Mucosa of descending colon (tissue), 3 donors: ENCODE results near the gene ZNF790. TPM values are rescaled to one million over a fixed set of nuclear protein-coding genes. Genes with fewer than 3 reads are reported as not detected.

Experiments
- ATAC-seq: fragments of 200-7000 bp; cut with Tn5 transposase; one replicate; pipeline ENCODE4 v1.9.1; 2020; ENCODE audit warnings: mild to moderate bottlenecking, moderate library complexity
- DNase-seq, 3 donors: peaks; one replicate each; pipeline ENCODE4 v3.0.0-alpha.2; 2020
- H3K36me3 ChIP-seq: fragments of 200-600 bp; one replicate; pipeline ENCODE4 v1.8.0; 2021; ENCODE audit warnings: low read depth, mild to moderate bottlenecking
- H3K4me1 ChIP-seq: fragments of 200-600 bp; one replicate; pipeline ENCODE4 v1.8.0; 2021; ENCODE audit warnings: low read depth, mild to moderate bottlenecking
- H3K4me3 ChIP-seq: fragments of 200-600 bp; one replicate; pipeline ENCODE4 v1.8.0; 2021; ENCODE audit warnings: mild to moderate bottlenecking
- H3K9me3 ChIP-seq: fragments of 200-600 bp; one replicate; pipeline ENCODE4 v1.8.0; 2021; ENCODE audit warnings: mild to moderate bottlenecking
- CTCF ChIP-seq: fragments of 200-600 bp; IDR thresholded peaks from one replicate; pipeline ENCODE4 v1.8.0; 2022; ENCODE audit warnings: antibody characterized with exemption, mild to moderate bottlenecking
- intact Hi-C, 2 donors: fragments of 100-400 bp; cut with DNase I in 1 of 2; cut with micrococcal nuclease in 1 of 2; formaldehyde crosslinking; loops; one replicate each; pipeline versions ENCODE4 v1.11.0 to v1.11.1; 2022; cut with DNase I, micrococcal nuclease
- long read RNA-seq, 2 donors: library from polyadenylated mRNA; unstranded; transcript quantifications; one replicate each; pipeline ENCODE4 v2.0.0, GENCODE V29; 2019 to 2021
- total RNA-seq, 3 donors: library from RNA; stranded (reverse); fragmentation: NEBNext Ultra II Directional in 2 of 3; extraction: Animal tissue kit (Norgen Biotek cat#: 25700) in 2 of 3; gene quantifications; one replicate each; pipeline versions ENCODE4 v1.2.1 to v1.2.4, GENCODE V29; 2021 to 2023
- donor health status: DM: no; HTN: no; CAD: no; lungs with moderate emphysema.
- donor health status: DM: no; HTN: no; CAD: no.
- donor health status: DM: no; HTN: yes; CAD: no.

Gene ZNF790
- total RNA-seq: 1 to 10 TPM; 3.4 to 8.8 (median 4.9) TPM
- long read RNA-seq, donor 1, partial matches to known transcripts: 0 of 6 reads
- long read RNA-seq, donor 1, other reads (novel, unspliced or antisense): 2 of 6 reads
- long read RNA-seq, donor 2, partial matches to known transcripts: 0 of 1 reads
- long read RNA-seq, donor 2, other reads (novel, unspliced or antisense): 0 of 1 reads

DNA sequence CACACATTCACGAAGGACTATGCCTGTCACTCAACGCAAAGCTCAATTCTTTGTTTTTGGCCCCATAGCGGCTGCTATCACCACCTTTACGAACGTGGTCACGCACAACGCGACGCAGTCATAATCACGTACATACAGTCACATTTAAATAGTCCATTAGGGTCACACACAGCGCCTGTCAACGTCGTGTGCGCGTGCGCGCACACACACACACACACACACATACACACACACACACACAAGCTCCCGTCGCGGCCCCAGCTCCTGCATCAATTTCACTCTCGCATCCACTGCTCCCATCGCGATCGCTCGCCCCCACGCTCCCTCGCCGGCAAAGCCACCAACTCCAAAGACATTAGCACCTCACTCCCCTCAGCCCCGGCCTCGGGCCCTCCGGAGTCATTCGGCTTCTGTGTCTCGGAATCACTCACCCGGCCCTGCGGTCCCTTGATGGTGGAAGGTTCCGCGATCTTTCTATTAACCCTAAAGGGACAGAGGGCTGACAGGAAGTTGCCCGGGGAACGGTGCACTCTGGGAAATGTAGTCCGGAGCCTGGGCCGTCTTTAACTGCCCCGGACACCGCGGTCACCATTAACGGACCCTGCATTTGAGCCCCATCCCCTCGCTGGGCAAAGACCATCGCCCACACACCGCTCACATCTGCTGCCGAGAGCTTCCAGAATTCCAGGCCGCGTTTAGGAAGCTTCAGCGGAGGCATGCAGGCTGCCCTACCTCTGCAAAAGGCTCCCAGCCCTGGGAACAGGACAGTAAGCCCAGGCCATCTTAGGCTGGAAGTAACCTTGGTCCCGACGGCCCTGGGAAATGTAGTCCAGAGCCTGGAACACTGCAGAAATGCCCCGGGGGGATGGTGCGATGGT, at the start of gene ZNF790:
Gene ZNF790, minus strand, starts transcription at position 482 of the 878 bp plus-strand sequence. CDS start 12,768 bp downstream, outside the sequence.
- H3K4me1 ChIP-seq: no peaks in the 10 kb centered on the region
- DNase-seq (peak; percentile 88 to 94 (median 88)), ATAC-seq (peak; percentile 99)
- peak within 1 kb of the TSS; percentile 40 for H3K4me3 ChIP-seq
- peaks cover 35% of the 10 kb centered on the region for H3K9me3 ChIP-seq
- no peaks in the 10 kb centered on the region for H3K36me3 ChIP-seq
- intact Hi-C loops: no loop called here
- TF ChIP-seq CTCF: no peak

DNA sequence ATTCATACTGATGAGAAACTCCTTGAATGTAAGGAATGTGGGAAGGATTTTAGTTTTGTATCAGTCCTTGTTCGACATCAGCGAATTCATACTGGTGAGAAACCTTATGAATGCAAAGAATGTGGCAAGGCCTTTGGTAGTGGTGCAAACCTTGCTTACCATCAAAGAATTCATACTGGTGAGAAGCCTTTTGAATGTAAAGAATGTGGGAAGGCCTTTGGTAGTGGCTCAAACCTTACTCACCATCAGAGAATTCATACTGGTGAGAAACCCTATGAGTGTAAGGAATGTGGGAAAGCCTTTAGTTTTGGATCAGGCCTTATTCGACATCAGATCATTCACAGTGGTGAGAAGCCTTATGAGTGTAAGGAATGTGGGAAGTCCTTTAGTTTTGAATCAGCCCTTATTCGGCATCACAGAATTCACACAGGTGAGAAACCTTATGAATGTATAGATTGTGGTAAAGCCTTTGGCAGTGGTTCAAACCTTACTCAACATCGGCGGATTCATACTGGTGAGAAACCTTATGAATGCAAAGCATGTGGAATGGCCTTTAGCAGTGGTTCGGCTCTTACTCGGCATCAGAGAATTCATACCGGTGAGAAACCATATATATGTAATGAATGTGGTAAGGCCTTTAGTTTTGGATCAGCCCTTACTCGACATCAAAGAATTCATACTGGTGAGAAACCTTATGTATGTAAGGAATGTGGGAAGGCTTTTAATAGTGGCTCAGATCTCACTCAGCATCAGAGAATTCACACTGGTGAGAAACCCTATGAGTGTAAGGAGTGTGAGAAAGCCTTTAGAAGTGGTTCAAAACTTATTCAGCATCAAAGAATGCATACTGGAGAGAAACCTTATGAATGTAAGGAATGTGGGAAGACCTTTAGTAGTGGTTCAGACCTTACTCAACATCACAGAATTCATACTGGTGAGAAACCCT, 39.1 kb upstream of the ZNF790 start:
- H3K36me3 ChIP-seq: no peaks in the 10 kb centered on the region

GRCh38 chr19:36851898-36852297, 13.7 kb upstream of the ZNF790 start:
- intact Hi-C loops: no loop called here
- Histone ChIP-seq H3K9me3 (peaks cover 33% of the 10 kb centered on the region), H3K36me3 (no peaks in the 10 kb centered on the region), H3K4me3 (no peak overlapping the region), H3K4me1 (peaks cover 9% of the 10 kb centered on the region)
- ATAC-seq: no peak
- TF ChIP-seq CTCF: no peak
- DNase-seq: no peak

More for the DNA sequence above, 39.1 kb upstream of the ZNF790 start:
- intact Hi-C loops: no loop called here
- H3K4me1 ChIP-seq: no peaks in the 10 kb centered on the region
- H3K4me3 ChIP-seq: no peak overlapping the region
- no peak for ATAC-seq
- peaks cover 100% of the 10 kb centered on the region for H3K9me3 ChIP-seq
- no peak for DNase-seq
- no peak for TF ChIP-seq CTCF

DNA sequence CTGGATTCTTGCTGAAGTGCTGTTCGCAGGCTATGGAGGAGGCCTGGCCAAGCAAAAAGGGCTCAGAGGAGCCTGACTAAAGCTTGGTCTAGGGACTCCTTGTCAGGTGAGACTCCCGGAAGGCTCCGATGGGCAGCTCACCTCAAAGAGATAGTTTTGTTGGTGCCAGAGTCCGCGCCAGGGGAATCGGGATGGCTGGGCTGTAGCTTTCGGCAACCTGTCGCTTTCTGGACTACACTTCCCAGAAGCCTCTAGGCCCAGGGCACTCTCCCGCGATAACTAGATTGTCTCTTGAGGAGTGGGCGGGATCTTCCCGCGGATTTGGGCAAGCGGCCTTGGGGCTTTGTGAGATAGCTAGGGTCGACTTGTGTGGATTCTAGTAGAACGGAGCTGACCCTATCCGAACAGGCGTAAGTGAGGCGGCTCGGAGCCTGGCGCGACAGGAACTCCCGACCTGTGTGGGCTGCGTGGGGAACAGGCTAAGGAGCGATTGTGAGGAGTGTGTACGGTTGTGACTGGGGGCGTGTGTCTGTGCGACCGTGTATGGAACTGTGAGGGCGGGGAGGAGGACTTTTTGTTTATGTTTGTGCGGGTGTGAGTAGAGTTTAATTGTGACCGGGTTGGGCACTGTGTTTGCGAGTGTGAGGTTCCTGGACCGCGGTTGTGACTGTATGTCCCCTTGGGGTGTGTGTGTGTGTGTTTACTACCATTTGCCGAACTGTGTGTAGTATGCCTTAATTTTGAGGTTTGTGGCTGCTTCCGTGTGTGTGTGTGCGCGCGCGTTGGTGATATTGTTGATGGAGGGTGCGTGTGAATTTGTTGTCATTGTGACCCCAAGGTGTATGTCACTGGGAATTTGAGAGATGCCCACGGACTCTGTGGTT, 12.6 kb upstream of the ZNF790 start, which contains the start of gene ZNF345:
Gene ZNF345, plus strand, starts transcription at position 318 of the 884 bp plus-strand sequence. CDS start 25,955 bp downstream, outside the sequence.
- intact Hi-C loops: no loop called here
- ATAC-seq: peak; percentile 96
- TF ChIP-seq CTCF: no peak
- peak; percentile 89 to 94 (median 91) for DNase-seq
- H3K4me3 ChIP-seq: peak within 1 kb of the TSS; percentile 54
- peaks cover 9% of the 10 kb centered on the region for H3K4me1 ChIP-seq
- H3K9me3 ChIP-seq: peaks cover 22% of the 10 kb centered on the region
- no peaks in the 10 kb centered on the region for H3K36me3 ChIP-seq
